Stomach (tissue), 9 donors: ENCODE results near the gene LNPEP. TPM values are rescaled to one million over a fixed set of nuclear protein-coding genes. Genes with fewer than 3 reads are reported as not detected.
"Not testable (repeated sequence)": the region's sequence is repeated elsewhere in the genome, so short reads cannot be mapped to it uniquely, and the experiment has no call there.

Source experiments
- DNase-seq, 2 donors: peaks; one replicate each; pipeline versions ENCODE4 v3.0.0 to v3.0.0-alpha.2; 2013 to 2019
- H3K27ac ChIP-seq, 5 donors: fragments of 200-600 bp in 4 of 5; sonication (generic) in 4 of 5; one replicate each; pipeline ENCODE4 v1.5.1; 2013 to 2019; ENCODE audit warnings: mild to moderate bottlenecking in 1 of 5, moderate library complexity in 1 of 5
- H3K27me3 ChIP-seq, 3 donors: fragments of 200-600 bp; sonication (generic); one replicate each; pipeline ENCODE4 v1.5.1; 2017 to 2019; ENCODE audit warnings: mixed run types in 1 of 3
- H3K36me3 ChIP-seq, 4 donors: fragments of 200-600 bp; sonication (generic); 1 replicate in 3 of 4; 2 replicates in 1 of 4; pipeline ENCODE4 v1.5.1; 2016 to 2019
- H3K4me1 ChIP-seq, 4 donors: fragments of 200-600 bp; sonication (generic); one replicate each; pipeline ENCODE4 v1.5.1; 2016 to 2019
- H3K4me3 ChIP-seq, 4 donors: fragments of 200-600 bp; sonication (generic) in 3 of 4; one replicate each; pipeline ENCODE4 v1.5.1; 2016 to 2019; ENCODE audit warnings: mild to moderate bottlenecking in 1 of 4
- H3K9me3 ChIP-seq, 4 donors: fragments of 200-600 bp; sonication (generic); one replicate each; pipeline ENCODE4 v1.5.1; 2016 to 2019
- EP300 ChIP-seq: sonication (generic); formaldehyde crosslinking; IDR thresholded peaks from one replicate; pipeline ENCODE4 v1.6.1; 2017; ENCODE audit warnings: antibody characterized with exemption
- POLR2A ChIP-seq, 4 donors: fragments of 450-650 bp; IDR thresholded peaks; one replicate each; pipeline ENCODE4 v1.6.1; 2016; ENCODE audit warnings: antibody characterized with exemption in 4 of 4, control low read depth in 2 of 4, mild to moderate bottlenecking in 1 of 4, moderate library complexity in 1 of 4
- POLR2AphosphoS5 ChIP-seq, 3 donors: sonication (generic); formaldehyde crosslinking; IDR thresholded peaks; one replicate each; pipeline ENCODE4 v1.6.1; 2016; ENCODE audit warnings: antibody characterized with exemption in 3 of 3
- WGBS, 5 donors: extraction: QIAGEN DNeasy Blood & Tissue Kit in 3 of 5; methylation state at CpG; one replicate each; pipeline versions ENCODE4 v1.1.5 to v1.1.7; 2013 to 2018; 5-methylcytosine and 5-hydroxymethylcytosine counted together
- intact Hi-C: fragments of 100-400 bp; cut with DNase I; formaldehyde crosslinking; loops from one replicate; pipeline ENCODE4 v1.15.1; 2023; ENCODE audit warnings: low total_unique reads
- polyA plus RNA-seq, 3 donors: library from polyadenylated mRNA; stranded (reverse); fragments of 200-250 nt; gene quantifications; one replicate each; pipeline ENCODE4 v1.2.3, GENCODE V29; 2013
- total RNA-seq, 5 donors: library from RNA; depleted of rRNA; stranded (reverse); fragments of >200 nt; gene quantifications; one replicate each; pipeline versions ENCODE4 v1.1.0 to v1.2.3, GENCODE V29; 2014 to 2016
- TF ChIP-seq, protein P1 (sequence below), 7 experiments: fragments of 450-650 bp in 4 of 7; fragments of 200-600 bp in 3 of 7; sonication (generic) in 3 of 7; IDR thresholded peaks; one replicate each; pipeline ENCODE4 v1.5.1; 2016 to 2019; ENCODE audit warnings: antibody characterized with exemption in 7 of 7, control low read depth in 2 of 7, mild to moderate bottlenecking in 1 of 7
- donor health status: healthy with polysubstance abuse.
- donor health status: Bipolar disorder and iron deficiency.
- donor health status: healthy.

The LNPEP gene
- total and polyA plus RNA-seq, 8 donors = 2.0 to 160 (median 28.9) TPM

- WGBS, 5 donors = 72 to 90% (median 84%) methylated on average over 3 of the region's 3 CpGs
- H3K4me1 ChIP-seq = peaks cover 10 to 31% (median 20%) of the 10 kb centered on the region in 4 donors
- TF ChIP-seq, protein P1, sequence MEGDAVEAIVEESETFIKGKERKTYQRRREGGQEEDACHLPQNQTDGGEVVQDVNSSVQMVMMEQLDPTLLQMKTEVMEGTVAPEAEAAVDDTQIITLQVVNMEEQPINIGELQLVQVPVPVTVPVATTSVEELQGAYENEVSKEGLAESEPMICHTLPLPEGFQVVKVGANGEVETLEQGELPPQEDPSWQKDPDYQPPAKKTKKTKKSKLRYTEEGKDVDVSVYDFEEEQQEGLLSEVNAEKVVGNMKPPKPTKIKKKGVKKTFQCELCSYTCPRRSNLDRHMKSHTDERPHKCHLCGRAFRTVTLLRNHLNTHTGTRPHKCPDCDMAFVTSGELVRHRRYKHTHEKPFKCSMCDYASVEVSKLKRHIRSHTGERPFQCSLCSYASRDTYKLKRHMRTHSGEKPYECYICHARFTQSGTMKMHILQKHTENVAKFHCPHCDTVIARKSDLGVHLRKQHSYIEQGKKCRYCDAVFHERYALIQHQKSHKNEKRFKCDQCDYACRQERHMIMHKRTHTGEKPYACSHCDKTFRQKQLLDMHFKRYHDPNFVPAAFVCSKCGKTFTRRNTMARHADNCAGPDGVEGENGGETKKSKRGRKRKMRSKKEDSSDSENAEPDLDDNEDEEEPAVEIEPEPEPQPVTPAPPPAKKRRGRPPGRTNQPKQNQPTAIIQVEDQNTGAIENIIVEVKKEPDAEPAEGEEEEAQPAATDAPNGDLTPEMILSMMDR (IDR thresholded peaks at IDR 0.05) = no peak
- TF ChIP-seq POLR2A (IDR thresholded peaks at IDR 0.05) = no peak
- no peak for TF ChIP-seq POLR2AphosphoS5 (IDR thresholded peaks at IDR 0.05)
- TF ChIP-seq EP300 = no peak
- no peaks in the 10 kb centered on the region for H3K36me3 ChIP-seq
- no peak overlapping the region for H3K27ac ChIP-seq
- H3K9me3 ChIP-seq = no peaks in the 10 kb centered on the region
- no peak for DNase-seq
- no peak overlapping the region for H3K4me3 ChIP-seq
- intact Hi-C loops = no loop called here
- no peaks in the 10 kb centered on the region for H3K27me3 ChIP-seq
Observed at GRCh38 chr5:96930058-96930457, 5.8 kb upstream of the LNPEP start.

DNA sequence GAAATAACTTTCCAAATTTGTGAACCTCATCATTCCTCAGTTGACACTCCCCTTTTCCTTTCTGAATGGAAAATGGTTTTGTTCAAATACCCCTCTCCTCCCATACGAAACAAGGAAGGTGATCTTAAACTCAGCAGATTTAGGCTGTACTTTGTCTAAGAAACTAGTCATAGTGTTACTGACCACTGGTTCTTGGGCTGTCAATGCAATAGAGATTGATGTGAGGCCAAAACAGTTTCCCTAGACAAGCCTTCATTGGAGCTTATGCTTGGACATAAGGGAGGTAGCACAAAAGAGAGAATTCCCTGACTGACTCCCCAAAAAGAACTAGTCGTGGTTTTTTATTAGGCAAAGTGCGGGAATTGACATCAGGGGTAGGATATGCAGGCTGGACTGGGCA, 5.3 kb upstream of the LNPEP start:
- no peaks in the 10 kb centered on the region for H3K9me3 ChIP-seq
- H3K4me3 ChIP-seq = no peak overlapping the region
- WGBS, 5 donors = 77 to 100% (median 99%) methylated on average over 3 of the region's 3 CpGs
- no peak overlapping the region for H3K27ac ChIP-seq
- no peak for DNase-seq
- peaks cover 10 to 31% (median 20%) of the 10 kb centered on the region in 4 donors for H3K4me1 ChIP-seq
- no peaks in the 10 kb centered on the region for H3K36me3 ChIP-seq
- no peak for TF ChIP-seq POLR2AphosphoS5 (IDR thresholded peaks at IDR 0.05)
- intact Hi-C loops = no loop called here
- no peaks in the 10 kb centered on the region for H3K27me3 ChIP-seq

GRCh38 chr5:96931037-96931436, 4.8 kb upstream of the LNPEP start:
- DNase-seq, H3K27ac ChIP-seq, H3K9me3 ChIP-seq, H3K27me3 ChIP-seq, H3K4me3 ChIP-seq, H3K36me3 ChIP-seq, intact Hi-C loops: not testable (repeated sequence)
- peaks cover 10 to 31% (median 20%) of the 10 kb centered on the region in 4 donors for H3K4me1 ChIP-seq
- 96 to 100% (median 98%) methylated on average over 2 of the region's 2 CpGs for WGBS, 5 donors

GRCh38 chr5:96931605-96932004, 4.3 kb upstream of the LNPEP start:
- peaks cover 10 to 31% (median 20%) of the 10 kb centered on the region in 4 donors for H3K4me1 ChIP-seq
- H3K4me3 ChIP-seq = no peak overlapping the region
- H3K27me3 ChIP-seq = no peaks in the 10 kb centered on the region
- DNase-seq = no peak
- H3K27ac ChIP-seq = no peak overlapping the region
- TF ChIP-seq, protein P1 (IDR thresholded peaks at IDR 0.05) = no peak
- TF ChIP-seq POLR2A (IDR thresholded peaks at IDR 0.05) = no peak
- no peak for TF ChIP-seq EP300
- no peak for TF ChIP-seq POLR2AphosphoS5 (IDR thresholded peaks at IDR 0.05)
- intact Hi-C loops = no loop called here
- no peaks in the 10 kb centered on the region for H3K36me3 ChIP-seq
- H3K9me3 ChIP-seq = no peaks in the 10 kb centered on the region
- WGBS, 5 donors = 53 to 80% (median 69%) methylated on average over 1 of the region's 1 CpG

DNA sequence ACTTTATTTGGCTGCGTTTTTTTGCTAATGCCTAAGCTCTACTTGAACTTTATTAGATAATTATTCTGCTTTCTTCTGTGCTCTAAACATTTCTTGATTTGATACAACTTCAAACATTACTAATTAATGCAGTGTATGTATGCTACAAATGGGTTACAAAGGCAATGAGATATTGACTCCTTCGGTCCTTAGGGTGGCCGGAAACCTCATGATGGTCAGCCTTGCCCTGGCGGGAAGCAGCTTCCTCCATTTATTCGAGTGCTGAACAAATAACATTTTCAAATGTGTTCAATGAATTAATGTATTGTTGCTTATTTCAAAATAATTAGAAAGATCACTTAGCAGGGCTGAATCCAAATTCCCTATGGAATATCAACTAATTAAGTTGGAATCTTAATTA, 3.9 kb upstream of the LNPEP start:
- no peak for TF ChIP-seq EP300
- no peak for TF ChIP-seq POLR2A (IDR thresholded peaks at IDR 0.05)
- TF ChIP-seq, protein P1 (IDR thresholded peaks at IDR 0.05) = no peak
- no peak for TF ChIP-seq POLR2AphosphoS5 (IDR thresholded peaks at IDR 0.05)
- H3K4me3 ChIP-seq = no peak overlapping the region
- H3K4me1 ChIP-seq = peaks cover 10 to 35% (median 21%) of the 10 kb centered on the region in 4 donors
- H3K9me3 ChIP-seq = no peaks in the 10 kb centered on the region
- 84 to 96% (median 94%) methylated on average over 5 of the region's 5 CpGs for WGBS, 5 donors
- DNase-seq = no peak
- intact Hi-C loops = no loop called here
- no peaks in the 10 kb centered on the region for H3K36me3 ChIP-seq
- H3K27ac ChIP-seq = peak overlapping the region in 1 of 5 donors; percentile 98
- no peaks in the 10 kb centered on the region for H3K27me3 ChIP-seq
